ENCODE results near the gene ENTR1.

ENTR1 gene

GRCh38 chr9:136362450-136362784 is 48.0 kb downstream of the ENTR1 start:
- no peak for DNase-seq (ENCODE audit: low read depth in 1 of 2, low spot score in 1 of 2)

GRCh38 chr9:136361754-136362449 is 48.5 kb downstream of the ENTR1 start:
- DNase-seq (ENCODE audit: low read depth in 1 of 2, low spot score in 1 of 2): no peak

- no peak for DNase-seq (ENCODE audit: low read depth in 1 of 2, low spot score in 1 of 2)
Observed at GRCh38 chr9:136361047-136361753, 49.2 kb downstream of the ENTR1 start.

GRCh38 chr9:136359774-136360718 is 50.4 kb downstream of the ENTR1 start:
- DNase-seq (ENCODE audit: low read depth in 1 of 2, low spot score in 1 of 2): no peak

GRCh38 chr9:136358888-136359287 is 51.5 kb downstream of the ENTR1 start:
- DNase-seq (ENCODE audit: low read depth in 1 of 2, low spot score in 1 of 2): no peak

- DNase-seq (ENCODE audit: low read depth in 1 of 2, low spot score in 1 of 2): no peak
Observed at GRCh38 chr9:136358016-136358415, 52.4 kb downstream of the ENTR1 start.

GRCh38 chr9:136357202-136357725 is 53.1 kb downstream of the ENTR1 start:
- no peak for DNase-seq (ENCODE audit: low read depth in 1 of 2, low spot score in 1 of 2)

- DNase-seq (ENCODE audit: low read depth in 1 of 2, low spot score in 1 of 2): no peak
Observed at GRCh38 chr9:136355616-136356557, 54.5 kb downstream of the ENTR1 start.

- no peak for DNase-seq (ENCODE audit: low read depth in 1 of 2, low spot score in 1 of 2)
Observed at GRCh38 chr9:136354592-136355085, 55.8 kb downstream of the ENTR1 start.

GRCh38 chr9:136353757-136354488 is 56.5 kb downstream of the ENTR1 start:
- no peak for DNase-seq (ENCODE audit: low read depth in 1 of 2, low spot score in 1 of 2)

- DNase-seq (ENCODE audit: low read depth in 1 of 2, low spot score in 1 of 2): no peak
Observed at GRCh38 chr9:136353088-136353487, 57.3 kb downstream of the ENTR1 start.

GRCh38 chr9:136352682-136353081 is 57.7 kb downstream of the ENTR1 start:
- no peak for DNase-seq (ENCODE audit: low read depth in 1 of 2, low spot score in 1 of 2)
